Breast epithelium (tissue), 4 donors: ENCODE data around the gene SMYD4. TPM values are rescaled to one million over a fixed set of nuclear protein-coding genes. Genes with fewer than 3 reads are reported as not detected.

Source experiments
- DNase-seq, 2 donors: peaks; one replicate each; pipeline ENCODE4 v3.0.0-alpha.2; 2019; ENCODE audit warnings: low spot score in 2 of 2
- H3K27ac ChIP-seq, 2 donors: fragments of 200-600 bp; sonication (generic) in 1 of 2; one replicate each; pipeline ENCODE4 v1.5.1; 2016 to 2019; ENCODE audit warnings: mild to moderate bottlenecking in 1 of 2
- H3K27me3 ChIP-seq, 2 donors: fragments of 200-600 bp; sonication (generic) in 1 of 2; one replicate each; pipeline versions ENCODE4 v1.5.1 to v1.6.0; 2017 to 2019; ENCODE audit warnings: control low read depth in 1 of 2, mild to moderate bottlenecking in 1 of 2
- H3K36me3 ChIP-seq: fragments of 200-600 bp; one replicate; pipeline ENCODE4 v1.5.1; 2019
- H3K4me1 ChIP-seq, 2 donors: fragments of 200-600 bp; sonication (generic); one replicate each; pipeline ENCODE4 v1.5.1; 2016 to 2019; ENCODE audit warnings: control low read depth in 1 of 2
- H3K4me3 ChIP-seq, 3 donors: fragments of 200-600 bp; sonication (generic); 1 replicate in 2 of 3; 2 replicates in 1 of 3; pipeline ENCODE4 v1.5.1; 2016 to 2019; ENCODE audit warnings: mild to moderate bottlenecking in 3 of 3, moderate library complexity in 2 of 3
- H3K9me3 ChIP-seq, 2 donors: fragments of 200-600 bp; sonication (generic) in 1 of 2; one replicate each; pipeline ENCODE4 v1.5.1; 2016 to 2019; ENCODE audit warnings: control low read depth in 1 of 2
- CTCF ChIP-seq, 3 donors: fragments of 450-650 bp; IDR thresholded peaks; one replicate each; pipeline ENCODE4 v1.5.1; 2016 to 2017; ENCODE audit warnings: antibody characterized with exemption in 3 of 3, mild to moderate bottlenecking in 3 of 3, moderate library complexity in 3 of 3
- POLR2A ChIP-seq: fragments of 450-650 bp; IDR thresholded peaks from one replicate; pipeline ENCODE4 v1.6.1; 2016; ENCODE audit warnings: antibody characterized with exemption, mild to moderate bottlenecking, moderate library complexity
- POLR2AphosphoS5 ChIP-seq, 3 donors: sonication (generic); formaldehyde crosslinking; IDR thresholded peaks; one replicate each; pipeline ENCODE4 v1.6.1; 2017; ENCODE audit warnings: antibody characterized with exemption in 3 of 3
- intact Hi-C: fragments of 100-400 bp; cut with DNase I; formaldehyde crosslinking; loops from one replicate; pipeline ENCODE4 v1.15.1; 2023; ENCODE audit warnings: low total_unique reads
- total RNA-seq, 3 donors: library from RNA; depleted of rRNA; stranded (reverse); fragments of >200 nt; gene quantifications; one replicate each; pipeline ENCODE4 v1.1.0, GENCODE V29; 2016

Gene SMYD4
- total RNA-seq, 3 donors from 2014 or later, result 16.0 to 20.3 (median 18.7) TPM

- TF ChIP-seq POLR2A, result no peak
- Histone ChIP-seq H3K4me3 (no peak overlapping the region), H3K27me3 (no peaks in the 10 kb centered on the region), H3K27ac (peak overlapping the region; percentile 25 to 60), H3K4me1 (no peaks in the 10 kb centered on the region), H3K36me3 (no peaks in the 10 kb centered on the region), H3K9me3 (no peaks in the 10 kb centered on the region)
- intact Hi-C loops, result no loop called here
- DNase-seq, result no peak
Measured at GRCh38 chr17:1792495-1793446, 36.9 kb downstream of the SMYD4 start.

GRCh38 chr17:1789936-1790335 lies 39.8 kb downstream of the SMYD4 start:
- DNase-seq, result no peak
- Histone ChIP-seq H3K27ac (no peak overlapping the region), H3K27me3 (no peaks in the 10 kb centered on the region), H3K36me3 (no peaks in the 10 kb centered on the region), H3K4me1 (peaks cover 0 to 4% of the 10 kb centered on the region in 2 donors), H3K4me3 (no peak overlapping the region), H3K9me3 (no peaks in the 10 kb centered on the region)
- intact Hi-C loops, result no loop called here
- TF ChIP-seq CTCF (IDR thresholded peaks at IDR 0.05), result no peak
- TF ChIP-seq POLR2A, result no peak
- TF ChIP-seq POLR2AphosphoS5 (IDR thresholded peaks at IDR 0.05), result no peak

GRCh38 chr17:1787301-1787902 lies 42.3 kb downstream of the SMYD4 start:
- H3K4me3 ChIP-seq, result no peak overlapping the region
- H3K27me3 ChIP-seq, result no peaks in the 10 kb centered on the region
- H3K9me3 ChIP-seq, result no peaks in the 10 kb centered on the region
- H3K4me1 ChIP-seq, result peaks cover 0 to 9% of the 10 kb centered on the region in 2 donors
- no peak for DNase-seq
- TF ChIP-seq CTCF (IDR thresholded peaks at IDR 0.05) (no peak), POLR2A (no peak), POLR2AphosphoS5 (IDR thresholded peaks at IDR 0.05) (peak in 1 of 3 donors; percentile 25)
- intact Hi-C loops, result no loop called here
- no peaks in the 10 kb centered on the region for H3K36me3 ChIP-seq
- peak overlapping the region; percentile 70 to 89 for H3K27ac ChIP-seq

GRCh38 chr17:1786708-1787107 lies 43.0 kb downstream of the SMYD4 start:
- intact Hi-C loops, result no loop called here
- Histone ChIP-seq H3K27me3 (no peaks in the 10 kb centered on the region), H3K36me3 (no peaks in the 10 kb centered on the region), H3K4me1 (peaks cover 0 to 9% of the 10 kb centered on the region in 2 donors), H3K27ac (peak overlapping the region; percentile 52 to 89), H3K4me3 (no peak overlapping the region), H3K9me3 (no peaks in the 10 kb centered on the region)
- no peak for TF ChIP-seq CTCF (IDR thresholded peaks at IDR 0.05)
- no peak for TF ChIP-seq POLR2A
- TF ChIP-seq POLR2AphosphoS5 (IDR thresholded peaks at IDR 0.05), result no peak
- no peak for DNase-seq

- peaks cover 0 to 9% of the 10 kb centered on the region in 2 donors for H3K4me1 ChIP-seq
- DNase-seq, result no peak
- TF ChIP-seq CTCF (IDR thresholded peaks at IDR 0.05) (no peak), POLR2AphosphoS5 (IDR thresholded peaks at IDR 0.05) (no peak), POLR2A (no peak)
- peak overlapping the region; percentile 52 to 89 for H3K27ac ChIP-seq
- no peak overlapping the region for H3K4me3 ChIP-seq
- no peaks in the 10 kb centered on the region for H3K9me3 ChIP-seq
- intact Hi-C loops, result no loop called here
- no peaks in the 10 kb centered on the region for H3K36me3 ChIP-seq
- H3K27me3 ChIP-seq, result no peaks in the 10 kb centered on the region
Measured at GRCh38 chr17:1785930-1786329, 43.8 kb downstream of the SMYD4 start.
